ENCODE measurements around the gene CFHR2.
"Not testable (repeated sequence)": the region's sequence is repeated elsewhere in the genome, so short reads cannot be mapped to it uniquely, and the experiment has no call there.

DNA sequence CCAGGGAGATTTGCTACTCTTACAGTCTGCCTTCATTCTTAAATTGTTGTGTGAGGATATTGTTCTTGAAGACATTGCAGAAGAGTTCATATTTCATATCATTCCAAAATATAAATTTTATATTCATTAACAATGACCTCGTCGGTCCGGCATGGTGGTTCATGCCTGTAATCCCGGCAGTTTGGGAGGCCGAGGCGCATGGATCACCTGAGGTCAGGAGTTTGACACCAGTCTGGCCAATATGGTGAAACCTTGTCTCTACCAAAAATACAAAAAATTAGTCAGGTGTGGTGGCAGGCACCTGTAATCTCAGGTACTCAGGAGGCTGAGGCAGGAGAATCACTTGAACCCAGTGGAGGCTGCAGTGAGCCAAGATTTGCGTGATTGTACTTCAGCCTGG lies 38.7 kb downstream of the CFHR2 start:
- TF ChIP-seq, protein P1, sequence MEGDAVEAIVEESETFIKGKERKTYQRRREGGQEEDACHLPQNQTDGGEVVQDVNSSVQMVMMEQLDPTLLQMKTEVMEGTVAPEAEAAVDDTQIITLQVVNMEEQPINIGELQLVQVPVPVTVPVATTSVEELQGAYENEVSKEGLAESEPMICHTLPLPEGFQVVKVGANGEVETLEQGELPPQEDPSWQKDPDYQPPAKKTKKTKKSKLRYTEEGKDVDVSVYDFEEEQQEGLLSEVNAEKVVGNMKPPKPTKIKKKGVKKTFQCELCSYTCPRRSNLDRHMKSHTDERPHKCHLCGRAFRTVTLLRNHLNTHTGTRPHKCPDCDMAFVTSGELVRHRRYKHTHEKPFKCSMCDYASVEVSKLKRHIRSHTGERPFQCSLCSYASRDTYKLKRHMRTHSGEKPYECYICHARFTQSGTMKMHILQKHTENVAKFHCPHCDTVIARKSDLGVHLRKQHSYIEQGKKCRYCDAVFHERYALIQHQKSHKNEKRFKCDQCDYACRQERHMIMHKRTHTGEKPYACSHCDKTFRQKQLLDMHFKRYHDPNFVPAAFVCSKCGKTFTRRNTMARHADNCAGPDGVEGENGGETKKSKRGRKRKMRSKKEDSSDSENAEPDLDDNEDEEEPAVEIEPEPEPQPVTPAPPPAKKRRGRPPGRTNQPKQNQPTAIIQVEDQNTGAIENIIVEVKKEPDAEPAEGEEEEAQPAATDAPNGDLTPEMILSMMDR (IDR thresholded peaks at IDR 0.05), result not testable (repeated sequence)
- TF ChIP-seq POLR2AphosphoS5, POLR2A (IDR thresholded peaks at IDR 0.05): not testable (repeated sequence)
